HG02623 (cell line): ENCODE data around the gene FNBP1L.

Experiments
- ATAC-seq: cut with Tn5 transposase; IDR thresholded peaks from one replicate; pipeline ENCODE4 v1.9.1; 2021; ENCODE audit warnings: moderate library complexity; ENCODE audit not compliant: unreplicated experiment

FNBP1L gene

DNA sequence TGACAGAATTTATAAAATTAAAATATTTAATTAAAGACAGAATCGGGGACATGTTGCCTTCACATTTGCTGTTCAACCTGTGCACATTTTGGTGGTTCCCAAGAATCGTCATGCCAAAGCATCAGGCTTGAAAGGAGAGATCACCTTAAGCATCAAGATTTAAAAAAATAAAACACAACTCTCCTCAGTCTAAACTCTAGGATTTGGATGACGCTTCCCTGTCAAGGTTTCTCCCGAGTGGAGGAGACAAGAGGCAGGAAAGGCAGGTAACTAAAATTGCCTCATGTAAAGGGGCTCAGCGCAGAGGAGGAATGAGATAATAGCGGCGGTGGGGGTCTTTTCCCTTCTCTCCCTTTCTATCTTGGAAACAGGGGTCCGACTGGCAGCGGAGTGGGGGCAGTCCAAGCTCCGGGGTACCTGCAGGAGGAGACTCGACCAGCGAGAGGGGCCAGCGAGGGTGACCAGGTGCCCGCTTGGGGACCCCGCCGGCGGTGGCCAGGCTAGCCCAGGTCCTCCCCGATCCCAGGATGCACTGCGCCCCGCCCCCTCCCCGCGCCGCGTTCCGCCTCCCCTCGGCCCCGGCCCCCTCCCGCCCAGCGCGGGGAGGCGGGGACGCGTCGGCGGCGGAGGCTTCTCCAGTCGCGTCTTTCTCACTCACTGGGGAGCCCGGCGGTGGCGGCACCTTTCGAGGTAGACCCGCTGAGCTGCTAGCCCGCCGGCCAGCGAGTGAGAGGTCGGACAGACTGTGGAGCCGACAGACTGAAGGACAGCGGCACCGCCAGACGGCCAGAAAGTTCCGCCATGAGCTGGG lies at the start of gene FNBP1L:
FNBP1L (plus strand) TSS at position 638 of the 811 bp plus-strand sequence; CDS start at position 802, 164 bp downstream.
- no peak for ATAC-seq

DNA sequence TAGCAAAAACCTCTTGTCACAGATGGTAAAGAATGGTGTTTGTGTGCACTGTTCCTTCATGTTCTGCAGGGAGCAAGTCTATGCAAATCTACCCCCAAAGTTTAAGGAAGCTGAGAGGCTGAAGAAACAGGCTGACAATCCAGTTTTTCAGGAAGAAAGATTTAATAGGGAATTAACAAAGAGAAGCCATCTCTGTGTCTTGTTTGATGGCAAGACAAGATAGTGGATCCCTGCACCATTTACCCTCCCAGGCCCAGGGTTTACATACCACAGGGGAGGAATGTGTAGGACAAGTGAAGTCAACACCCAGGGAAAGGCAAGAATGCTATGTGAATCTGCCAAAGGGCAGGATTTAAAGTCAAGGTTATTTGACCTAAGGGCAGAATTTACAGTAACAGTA lies 48.1 kb upstream of the FNBP1L start:
- no peak for ATAC-seq

DNA sequence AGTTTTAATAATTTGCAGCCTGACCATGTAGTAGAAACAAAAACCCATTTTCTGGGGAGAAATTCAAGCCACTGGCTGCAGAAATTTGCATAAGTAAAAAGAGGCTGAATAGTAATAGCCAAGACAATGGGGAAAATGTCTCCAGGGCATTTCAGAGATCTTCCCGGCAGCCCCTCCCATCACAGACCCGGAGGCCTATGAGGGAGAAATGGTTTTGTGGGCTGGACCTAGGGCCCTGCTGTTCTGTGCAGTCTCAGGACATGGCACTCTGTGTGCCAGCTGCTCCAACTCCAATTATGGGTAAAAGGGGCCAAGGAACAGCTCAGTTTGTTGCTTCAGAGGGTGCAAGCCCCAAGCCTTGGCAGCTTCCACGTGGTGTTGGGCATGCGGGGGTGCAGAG lies 39.7 kb upstream of the FNBP1L start:
- no peak for ATAC-seq

DNA sequence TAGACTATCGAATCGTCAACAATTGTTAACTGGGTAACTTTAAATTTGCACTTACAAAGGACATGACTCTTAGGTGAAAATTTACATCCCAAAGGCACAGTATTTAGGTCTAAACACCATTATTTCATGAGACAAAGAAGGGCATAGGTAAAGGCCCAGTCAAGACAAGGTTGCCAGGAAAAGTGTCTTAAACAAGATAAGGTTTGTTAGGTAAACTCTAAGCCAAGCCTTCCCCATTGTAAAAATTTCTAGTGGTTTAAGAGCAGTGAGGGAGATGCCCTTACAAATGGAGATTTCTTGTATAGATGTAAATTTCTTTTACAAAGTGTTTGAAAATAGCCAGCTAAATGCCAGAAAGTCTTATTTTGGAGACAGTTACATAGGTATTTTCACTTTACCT lies 36.9 kb upstream of the FNBP1L start:
- no peak for ATAC-seq

DNA sequence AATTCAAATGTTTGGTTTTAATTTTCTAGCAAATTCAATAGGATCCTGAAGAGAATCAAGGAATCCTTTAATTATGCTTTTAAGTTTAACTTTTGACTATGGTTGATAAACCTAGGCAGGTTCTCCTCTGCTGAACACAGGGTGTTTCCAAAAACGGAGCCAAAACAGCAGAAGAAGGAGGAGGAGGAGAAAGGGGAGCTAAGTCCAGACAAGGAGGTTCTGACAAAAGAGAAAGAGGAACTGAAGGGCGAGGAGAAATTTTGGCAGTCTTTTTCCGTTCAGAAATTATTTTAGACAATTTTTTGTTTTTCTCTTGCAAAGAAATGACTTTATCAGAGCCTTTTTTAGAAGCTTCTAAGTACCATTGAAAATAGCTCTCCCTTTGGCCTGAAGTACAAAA lies 33.2 kb upstream of the FNBP1L start:
- ATAC-seq = no peak

DNA sequence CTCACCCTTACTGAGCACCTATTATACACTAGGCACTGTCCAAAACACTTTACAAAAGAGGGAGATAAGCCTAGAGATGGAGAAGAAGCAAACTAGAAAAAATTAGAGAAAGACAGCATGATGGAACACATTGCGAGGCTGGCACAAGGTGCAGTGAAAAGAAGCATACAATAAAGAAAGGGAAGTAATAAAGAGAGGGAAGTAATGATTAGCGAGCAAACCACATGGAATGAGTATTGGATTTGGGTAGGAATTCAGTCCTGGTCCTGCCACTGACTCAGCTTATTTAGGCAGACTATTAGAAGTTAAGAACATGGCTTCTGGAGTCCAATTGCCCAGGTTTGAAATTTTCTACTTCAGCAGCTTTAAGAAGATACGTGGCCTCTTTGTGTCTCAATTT lies 32.6 kb upstream of the FNBP1L start:
- no peak for ATAC-seq

DNA sequence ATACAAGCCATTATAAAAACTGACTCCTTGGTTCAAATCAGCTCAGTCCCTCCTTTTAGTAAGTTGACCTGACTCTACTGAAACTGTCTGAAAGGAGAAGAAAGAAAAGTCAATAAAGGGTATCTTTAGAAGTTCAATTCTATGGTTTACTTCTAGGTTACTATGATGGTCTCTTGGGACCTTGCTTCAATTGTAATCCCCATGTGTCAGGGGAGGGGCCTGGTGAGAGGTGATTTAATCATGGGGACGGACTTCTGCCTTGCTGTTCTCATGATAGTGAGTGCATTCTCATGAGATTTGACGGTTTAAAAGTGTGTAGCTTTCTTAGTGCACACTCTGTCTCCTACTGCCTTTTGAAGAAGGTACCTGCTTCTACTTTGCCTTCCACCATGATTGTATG lies 31.7 kb upstream of the FNBP1L start:
- ATAC-seq = no peak

DNA sequence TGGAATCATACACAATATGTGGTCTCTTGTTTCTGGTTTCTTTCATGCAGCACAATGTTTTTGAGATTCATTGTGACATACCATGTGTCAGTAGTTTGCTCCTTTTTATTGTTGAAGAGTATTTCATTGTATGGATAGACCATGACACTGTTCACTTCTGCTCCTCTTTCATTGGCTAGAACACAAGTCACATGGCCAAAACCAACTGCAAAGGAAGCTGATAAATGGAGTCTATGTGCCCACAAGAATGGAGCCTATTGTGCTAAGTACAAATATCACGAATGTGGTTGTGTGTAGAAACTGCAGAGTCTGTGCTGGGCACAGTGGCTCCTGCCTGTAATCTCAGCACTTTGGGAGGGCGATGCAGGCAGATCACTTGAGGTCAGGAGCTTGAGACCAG lies 28.6 kb upstream of the FNBP1L start:
- ATAC-seq = no peak

DNA sequence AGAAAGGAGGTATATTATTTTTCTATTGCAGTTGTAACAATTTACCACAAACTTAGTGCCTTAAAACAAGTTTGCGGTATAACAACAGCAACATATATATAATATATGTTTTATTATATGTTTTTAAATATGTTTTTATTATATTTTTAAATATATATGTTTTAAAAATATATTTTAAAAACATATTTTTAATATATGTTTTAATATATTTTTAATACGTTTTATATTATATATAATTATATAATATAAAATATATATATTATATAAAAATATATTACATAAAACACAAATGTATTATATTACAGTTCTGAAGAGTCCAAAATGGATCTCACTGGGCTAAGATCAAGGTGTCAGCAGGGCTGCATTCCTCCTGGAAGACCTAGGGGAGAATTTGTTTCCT lies 27.5 kb upstream of the FNBP1L start:
- no peak for ATAC-seq

DNA sequence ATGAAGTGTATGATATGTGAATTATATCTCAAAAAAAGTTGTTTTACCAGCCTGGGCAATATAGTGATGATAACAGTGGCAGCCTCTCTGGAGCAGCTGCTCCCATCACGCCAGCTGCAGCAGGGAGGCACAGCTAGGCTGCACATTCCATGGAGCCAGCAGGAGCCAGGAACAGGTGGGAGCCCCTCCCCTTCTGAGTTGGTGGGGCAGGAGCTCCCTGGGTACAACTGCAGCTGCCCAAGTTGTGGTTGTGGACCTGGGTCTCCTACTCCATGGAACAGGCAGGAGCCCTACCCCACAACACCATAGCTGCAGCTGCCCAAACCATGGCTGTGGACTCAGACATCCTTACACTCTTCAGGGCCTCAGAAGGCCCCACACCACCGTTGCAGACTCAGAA lies 21.7 kb upstream of the FNBP1L start:
- ATAC-seq = no peak

DNA sequence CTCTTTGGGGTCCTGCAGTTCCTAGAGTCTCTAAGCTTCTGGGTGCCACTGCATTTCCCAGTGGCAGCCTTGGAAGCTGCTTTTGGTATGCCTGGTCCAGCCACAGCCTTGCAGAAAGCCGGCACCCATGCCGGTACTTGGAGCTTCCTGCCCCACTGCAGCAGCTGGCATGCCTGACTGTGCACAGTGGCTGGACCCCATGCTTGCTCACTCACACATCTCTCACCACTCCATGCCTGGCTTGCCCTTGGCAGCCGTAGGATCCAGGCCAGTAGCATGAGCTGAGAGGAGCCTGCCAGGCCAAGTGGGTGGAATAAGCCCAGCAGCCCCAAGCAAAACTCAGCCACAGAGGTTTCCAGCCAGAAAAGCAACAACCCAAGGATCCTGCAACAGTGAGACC lies 20.3 kb upstream of the FNBP1L start:
- ATAC-seq = no peak

DNA sequence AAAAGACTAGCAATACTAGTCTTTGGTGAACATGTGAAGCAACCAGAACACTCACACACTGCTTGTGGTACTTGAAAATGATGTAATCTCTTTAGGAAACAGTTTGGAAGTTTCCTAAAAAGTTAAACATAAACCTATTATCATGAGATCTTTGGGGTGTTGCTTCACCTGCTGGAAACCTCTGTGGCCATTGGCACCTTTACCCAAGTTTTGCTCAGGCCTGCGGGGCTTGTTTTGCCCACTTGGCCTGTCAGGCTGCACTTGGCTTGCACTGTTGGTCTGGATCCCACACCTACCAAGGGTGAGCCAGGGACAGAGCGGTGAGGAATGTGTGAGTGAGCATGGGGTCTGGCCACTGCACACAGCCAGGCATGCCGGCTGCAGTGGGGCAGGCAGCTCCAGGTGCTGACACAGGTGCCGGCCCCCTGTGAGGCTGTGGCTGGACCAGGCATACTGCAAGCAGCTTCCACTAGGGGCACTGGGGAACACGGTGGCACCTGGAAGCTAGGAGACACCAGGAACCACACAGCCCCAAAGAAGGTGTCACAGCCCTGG lies 14.4 kb upstream of the FNBP1L start:
- no peak for ATAC-seq

DNA sequence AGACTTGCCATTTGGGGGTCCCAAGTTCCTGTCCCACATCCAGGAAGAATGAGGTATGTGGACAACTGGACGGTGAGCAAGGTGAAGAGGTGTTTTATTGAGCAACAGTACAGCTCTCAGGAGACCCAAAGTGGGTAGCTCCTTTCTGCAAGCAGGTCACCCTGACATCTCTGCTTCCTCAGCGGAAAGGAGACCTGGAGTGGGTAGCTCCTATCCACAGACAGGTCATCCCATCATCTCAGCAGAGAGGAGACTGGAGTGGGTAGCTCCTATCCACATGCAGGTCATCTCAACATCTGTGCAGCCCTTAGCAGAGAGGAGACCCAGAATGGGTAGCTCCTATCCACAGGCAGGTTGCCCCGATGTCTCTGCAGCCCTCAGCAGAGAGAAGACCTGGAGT lies 13.8 kb upstream of the FNBP1L start:
- no peak for ATAC-seq

DNA sequence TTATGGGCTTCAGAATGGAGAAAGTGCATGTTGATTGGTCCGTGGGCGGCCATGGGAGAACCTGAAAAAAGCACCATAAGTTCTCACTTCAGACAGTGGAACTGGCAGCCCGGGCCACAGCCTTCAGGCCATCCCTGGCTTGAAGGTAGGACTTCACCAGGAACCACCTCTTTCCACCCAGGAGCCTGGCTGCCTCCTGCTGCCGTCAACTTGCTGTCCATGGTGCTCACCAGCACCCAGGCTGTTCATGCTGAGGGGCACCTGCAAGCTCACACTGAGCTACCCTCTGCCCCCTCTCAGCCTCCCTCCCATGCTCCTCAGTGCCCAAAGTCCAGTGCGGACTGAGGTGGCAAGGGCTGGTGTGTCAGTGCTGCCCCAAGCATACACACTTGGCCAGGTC lies 12.9 kb upstream of the FNBP1L start:
- no peak for ATAC-seq

DNA sequence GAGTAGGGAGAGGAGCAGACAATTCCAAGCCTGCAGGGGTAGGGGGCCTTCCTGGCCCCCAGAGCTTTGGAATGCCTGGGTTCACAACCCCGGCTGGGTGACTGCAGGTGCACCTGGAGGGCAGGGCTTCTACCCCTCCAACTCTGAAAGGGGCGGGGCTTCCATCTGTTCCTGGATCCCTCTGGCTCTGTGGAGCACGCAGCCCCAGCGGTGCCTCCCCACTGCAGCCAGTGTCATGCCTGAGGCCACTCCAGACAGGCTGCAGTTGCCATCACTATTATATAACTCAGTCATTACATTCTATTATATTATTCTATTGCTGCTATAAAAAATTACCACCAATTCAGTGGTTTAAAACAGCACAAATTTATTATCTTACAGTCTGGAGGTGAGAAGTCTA lies 12.5 kb upstream of the FNBP1L start:
- ATAC-seq = no peak

DNA sequence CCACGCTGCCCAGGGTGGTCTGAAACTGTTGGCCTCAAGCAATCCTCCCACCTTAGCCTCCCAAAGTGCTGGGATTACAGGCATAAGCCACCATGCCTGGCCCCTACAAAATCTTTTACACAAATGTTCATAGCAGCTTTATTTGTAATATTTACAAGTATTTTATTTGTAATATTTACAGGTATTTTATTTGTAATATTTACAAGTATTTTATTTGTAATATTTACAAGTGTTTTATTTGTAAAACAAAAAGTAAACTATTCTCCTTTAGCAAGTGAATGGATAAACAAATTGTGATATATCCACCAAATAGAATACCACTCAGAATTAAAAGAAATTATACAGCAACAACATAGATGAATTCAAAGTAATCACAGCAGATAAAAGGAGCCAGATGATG lies 11.4 kb upstream of the FNBP1L start:
- ATAC-seq = no peak

DNA sequence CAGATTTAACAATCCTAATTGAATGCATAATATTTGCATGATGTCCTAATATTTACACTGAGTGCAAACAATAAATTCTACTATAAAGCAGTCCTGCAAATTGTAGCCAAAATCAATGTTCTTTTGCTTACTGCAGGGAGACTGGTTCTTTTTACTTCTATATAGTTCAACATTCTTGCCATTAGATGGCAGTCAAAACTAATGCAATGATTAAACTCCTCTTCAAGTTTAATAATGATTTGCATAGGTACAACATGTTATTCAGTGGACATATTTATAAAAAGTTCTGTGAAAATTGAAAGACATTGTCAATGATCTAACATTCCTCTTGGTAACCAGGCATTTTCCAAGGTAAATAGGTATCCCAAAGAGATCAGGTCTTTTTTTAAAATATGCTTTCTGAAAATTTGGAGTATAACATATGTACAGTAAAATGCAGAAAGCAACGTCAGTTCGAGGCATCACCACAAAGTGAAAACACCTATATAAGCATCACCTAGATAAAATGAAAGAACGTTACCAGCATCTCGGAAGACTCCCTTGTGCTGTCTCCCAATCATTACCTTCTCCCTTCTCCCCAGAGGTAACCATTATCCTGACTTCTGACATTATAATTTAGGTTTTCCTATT lies 9.8 kb upstream of the FNBP1L start:
- ATAC-seq = no peak

DNA sequence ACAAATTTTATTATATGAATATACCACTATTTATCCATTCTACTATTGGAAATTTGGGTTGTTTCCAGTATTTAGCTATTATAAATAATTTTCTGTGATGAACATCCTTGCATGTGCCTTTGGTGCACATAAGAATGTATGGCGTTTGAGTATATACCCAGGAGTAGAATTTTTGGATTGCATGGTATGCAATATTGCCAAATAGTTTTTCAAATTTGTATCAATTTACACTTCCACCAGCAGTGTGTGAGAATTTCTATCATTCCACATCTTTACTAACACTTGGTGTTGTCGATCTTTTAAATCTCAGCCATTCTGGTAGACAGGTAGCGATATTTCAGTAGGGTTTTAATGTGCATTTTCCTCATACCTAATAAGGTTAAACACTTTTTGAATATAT lies 9.2 kb upstream of the FNBP1L start:
- ATAC-seq = no peak

DNA sequence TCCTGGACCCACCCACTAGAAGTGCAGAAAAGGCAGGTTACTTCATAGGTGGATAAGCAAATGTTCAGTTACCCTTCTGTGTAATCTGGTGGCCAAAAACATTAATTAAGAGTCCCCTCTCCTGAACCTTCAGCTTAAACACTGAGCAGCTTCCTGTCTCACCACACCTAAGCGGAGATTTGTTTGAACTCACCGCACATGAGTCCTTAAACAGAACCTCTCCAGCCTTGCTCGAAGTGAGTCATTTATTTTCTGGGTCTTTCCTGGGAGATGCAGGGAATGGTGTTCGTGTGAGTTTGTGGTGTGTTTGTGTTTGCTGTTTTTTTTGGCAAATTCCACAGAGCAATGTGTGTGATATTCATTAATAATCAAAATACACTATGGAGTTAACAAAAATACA lies 7.6 kb upstream of the FNBP1L start:
- ATAC-seq = no peak

DNA sequence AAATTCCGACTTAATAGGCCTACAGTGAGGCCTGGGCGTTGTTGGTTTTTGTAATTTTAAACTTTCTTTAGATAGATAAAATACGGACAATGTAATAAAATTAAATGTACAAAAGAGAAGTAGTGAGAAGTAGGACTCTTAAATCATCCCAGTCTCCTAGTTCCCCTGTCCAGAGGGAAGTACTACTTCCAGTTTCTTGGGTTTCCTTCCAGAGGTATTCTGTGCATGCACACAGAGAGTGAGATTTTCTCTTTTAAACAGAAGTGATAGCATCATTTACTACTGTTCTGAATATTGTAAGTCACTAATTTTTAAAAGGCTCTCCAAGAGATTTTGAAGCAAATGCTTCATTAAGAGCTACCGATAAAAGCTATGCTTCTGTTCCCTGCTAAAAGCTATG lies 7.2 kb upstream of the FNBP1L start:
- ATAC-seq = no peak

DNA sequence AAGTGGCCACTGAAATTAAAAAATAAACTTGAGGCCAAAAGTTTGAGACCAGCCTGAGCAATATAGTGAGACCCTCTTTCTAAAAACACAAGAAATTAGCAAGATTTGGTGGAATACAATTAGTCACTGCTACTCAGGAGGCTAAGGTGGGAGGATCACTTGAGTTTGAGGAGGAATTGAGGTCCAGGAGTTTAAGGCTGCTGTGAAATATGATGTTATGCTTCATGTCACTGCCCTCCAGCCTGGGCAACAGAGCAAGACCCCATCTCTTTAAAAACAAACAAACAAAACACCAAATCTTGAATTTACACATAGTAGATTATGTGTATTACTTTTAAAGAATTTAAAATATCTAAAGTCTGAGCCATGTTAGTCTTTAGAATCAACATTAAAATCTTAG lies 6.3 kb upstream of the FNBP1L start:
- ATAC-seq = no peak

DNA sequence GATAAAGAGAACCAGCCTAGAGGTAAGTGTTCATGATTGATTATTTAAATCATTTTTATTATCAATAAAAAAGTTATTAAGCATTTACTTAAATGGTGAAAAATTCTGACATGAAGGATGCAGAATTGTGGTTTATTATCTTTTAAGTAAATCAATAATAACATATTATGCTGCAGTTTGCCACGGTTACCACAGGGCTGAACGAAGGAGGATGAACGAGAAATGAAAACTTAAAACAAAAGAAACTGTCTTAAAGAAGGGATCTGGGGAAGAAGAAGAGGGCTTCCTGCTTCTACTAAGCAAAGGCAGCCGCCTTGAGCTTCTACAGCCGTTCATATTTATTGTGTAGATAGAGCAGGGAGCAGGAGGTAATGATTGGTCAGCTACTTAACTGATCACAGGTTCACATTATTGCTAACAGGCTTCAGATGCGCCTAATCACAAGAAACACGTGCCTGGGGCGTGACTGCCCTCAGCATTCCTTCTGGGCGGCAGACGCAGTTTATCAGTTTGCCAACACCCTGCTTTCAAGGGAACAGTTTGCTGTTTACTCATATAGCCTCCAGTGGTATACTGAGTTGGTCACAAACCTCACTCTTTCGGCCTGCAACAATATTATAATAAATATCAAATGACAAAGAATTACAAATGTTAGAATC lies 5.8 kb upstream of the FNBP1L start:
- ATAC-seq = no peak
